ENCODE measurements around the gene RNF26. TPM values are rescaled to one million over a fixed set of nuclear protein-coding genes. Genes with fewer than 3 reads are reported as not detected.
"Not testable (repeated sequence)": the region's sequence is repeated elsewhere in the genome, so short reads cannot be mapped to it uniquely, and the experiment has no call there.

RNF26 gene
- total RNA-seq, 1 donor: 6.2 TPM

- Histone ChIP-seq H3K9me3 (ENCODE audit: low read depth, low read length) (no peaks in the 10 kb centered on the region), H3K27me3 (ENCODE audit: insufficient read depth, low read length) (peaks cover 1% of the 10 kb centered on the region), H3K4me3 (ENCODE audit: low read length) (no peak overlapping the region), H3K4me1 (ENCODE audit: insufficient read depth, low read length) (peaks cover under 1% of the 10 kb centered on the region)
These were observed 41.2 kb downstream of the RNF26 start for GRCh38 chr11:119375337-119376196.

DNA sequence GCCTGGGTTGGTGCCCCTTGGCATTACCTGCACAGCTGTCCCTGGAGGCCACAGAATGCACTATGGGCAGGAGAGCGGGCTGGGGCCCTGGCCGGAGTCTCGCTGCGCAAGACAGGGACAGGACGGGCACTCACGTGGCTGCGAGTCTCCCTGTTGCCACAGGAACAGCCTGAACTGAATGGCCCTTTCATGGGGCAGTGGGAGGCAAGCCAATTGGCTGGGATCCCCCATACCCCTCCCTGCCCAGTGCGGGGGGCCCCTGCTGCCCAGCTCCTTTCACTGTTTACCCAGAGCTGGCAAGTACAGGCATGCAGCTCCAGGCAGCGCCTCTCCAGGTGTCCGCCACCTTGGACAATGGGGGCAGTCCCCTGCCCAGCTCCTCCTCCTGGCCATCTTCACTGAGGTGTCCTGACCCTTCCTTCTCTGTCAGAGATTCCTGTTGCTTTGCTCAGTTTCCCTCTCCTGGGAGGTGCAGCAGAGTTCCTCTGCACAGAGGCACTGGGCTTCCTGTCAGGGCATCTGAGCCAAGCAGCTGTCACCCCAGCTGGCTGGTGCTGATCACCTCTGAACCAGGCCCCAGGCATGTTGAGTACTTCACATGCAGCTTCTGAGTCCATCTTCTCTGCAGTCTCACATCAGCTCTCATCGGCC is 42.0 kb downstream of the RNF26 start:
- Histone ChIP-seq H3K9me3 (ENCODE audit: low read depth, low read length) (no peaks in the 10 kb centered on the region), H3K27me3 (ENCODE audit: insufficient read depth, low read length) (peaks cover 6% of the 10 kb centered on the region), H3K4me1 (ENCODE audit: insufficient read depth, low read length) (peaks cover 8% of the 10 kb centered on the region), H3K4me3 (ENCODE audit: low read length) (no peak overlapping the region)

DNA sequence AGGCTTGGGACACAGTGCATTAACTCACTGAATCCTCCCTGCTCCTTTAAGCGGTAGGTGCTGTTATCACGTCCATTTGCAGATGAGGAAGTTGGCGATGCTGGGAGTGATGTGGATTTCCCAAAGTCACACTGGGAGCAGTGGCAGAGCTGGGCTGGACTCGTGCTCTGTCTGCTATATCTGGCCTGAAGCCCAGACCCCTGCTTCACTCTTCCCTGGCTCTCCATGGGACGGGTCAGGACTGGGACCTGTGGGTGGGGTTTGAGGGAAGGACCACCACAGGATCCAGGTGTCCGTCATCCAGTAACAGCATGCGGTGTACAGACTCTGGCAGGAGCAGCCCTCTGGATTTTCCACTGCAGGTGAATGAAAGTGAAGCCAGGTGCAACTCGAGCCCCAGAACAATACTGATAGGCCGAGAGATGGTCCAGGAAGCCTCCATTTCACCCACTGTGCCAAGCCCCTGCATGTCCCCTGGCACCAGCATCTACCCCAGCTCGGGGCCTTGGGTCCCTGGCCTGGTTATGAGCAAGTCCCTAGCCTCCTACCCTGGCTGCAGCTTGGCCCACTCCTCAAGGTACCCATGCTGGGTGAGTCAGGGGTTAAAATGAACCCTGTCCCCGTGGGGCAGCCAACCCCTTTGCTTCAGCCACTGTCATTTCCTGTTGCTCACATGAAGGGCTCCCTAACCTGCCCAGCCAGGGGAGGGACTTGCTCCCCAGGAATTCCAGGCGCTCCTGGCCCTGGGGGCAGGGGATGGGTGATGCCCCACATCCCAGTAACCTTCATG is 43.0 kb downstream of the RNF26 start:
- Histone ChIP-seq H3K4me1 (ENCODE audit: insufficient read depth, low read length) (peaks cover 17% of the 10 kb centered on the region), H3K27me3 (ENCODE audit: insufficient read depth, low read length) (peaks cover 8% of the 10 kb centered on the region), H3K9me3 (ENCODE audit: low read depth, low read length) (no peaks in the 10 kb centered on the region), H3K4me3 (ENCODE audit: low read length) (no peak overlapping the region)

DNA sequence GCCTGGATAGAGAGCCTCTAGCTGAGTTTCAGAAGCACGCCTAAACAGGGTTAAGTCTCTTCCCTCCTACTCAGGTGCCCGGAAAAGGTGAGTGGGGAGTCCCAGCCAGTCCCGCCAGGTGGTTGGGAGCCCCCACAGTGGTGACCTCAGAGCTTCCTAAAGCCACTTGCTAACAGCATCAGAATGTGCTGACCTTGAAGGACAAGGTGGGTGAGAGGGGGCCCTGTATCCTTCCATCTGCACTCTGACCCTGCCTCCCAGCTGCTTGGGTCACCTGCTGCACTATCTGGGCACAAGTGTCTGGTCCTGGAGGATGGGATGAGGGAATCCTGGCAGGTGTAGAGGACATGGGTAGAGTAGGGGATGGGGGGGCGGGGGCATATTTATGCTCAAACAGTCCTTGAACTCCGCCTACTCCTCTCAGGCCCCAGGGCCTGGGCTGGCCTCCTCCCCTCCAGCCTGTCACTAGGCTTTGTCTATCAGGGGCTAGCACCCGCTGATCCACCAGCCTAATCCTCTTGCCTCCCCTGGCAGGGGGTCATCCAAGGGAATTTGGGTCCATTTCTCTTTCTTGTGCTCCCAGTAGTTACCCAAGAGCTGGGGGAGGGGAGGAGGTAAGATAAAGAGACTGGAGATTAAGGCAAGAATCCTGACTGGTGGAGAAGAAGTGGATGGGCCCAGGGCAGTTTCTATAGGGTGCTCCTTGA is 43.8 kb downstream of the RNF26 start:
- Histone ChIP-seq H3K9me3 (ENCODE audit: low read depth, low read length) (no peaks in the 10 kb centered on the region), H3K4me3 (ENCODE audit: low read length) (no peak overlapping the region), H3K27me3 (ENCODE audit: insufficient read depth, low read length) (peaks cover 8% of the 10 kb centered on the region), H3K4me1 (ENCODE audit: insufficient read depth, low read length) (peaks cover 18% of the 10 kb centered on the region)

DNA sequence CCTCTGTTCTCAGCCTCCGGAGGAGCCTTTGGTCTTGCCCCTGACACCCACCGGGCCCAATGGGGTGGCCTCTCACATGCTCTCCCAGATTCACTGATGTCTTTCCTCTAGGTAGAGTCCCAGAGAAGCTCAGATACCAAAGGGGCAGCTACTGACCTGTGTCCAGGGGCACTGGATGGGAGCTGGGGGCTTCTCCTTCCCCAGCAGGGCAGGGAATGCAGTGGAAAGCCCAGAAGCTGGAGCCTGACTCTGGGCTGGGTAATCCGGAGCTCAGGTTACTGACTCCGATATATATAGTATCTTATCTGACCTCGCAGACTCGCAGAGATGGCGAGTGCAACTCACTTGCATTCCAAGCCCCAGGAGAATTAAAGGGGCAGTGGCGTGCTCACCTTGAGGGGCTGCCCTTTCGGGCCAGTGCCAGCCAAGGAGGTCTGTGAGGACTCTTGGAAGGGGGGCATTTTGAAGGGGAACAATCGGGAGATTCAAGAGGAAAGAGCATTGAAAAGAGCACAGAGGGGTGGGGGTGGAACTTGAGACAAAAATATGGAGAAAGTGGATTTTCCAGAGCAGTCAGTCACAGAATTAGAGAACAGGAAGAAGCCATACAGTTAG is 44.6 kb downstream of the RNF26 start:
- Histone ChIP-seq H3K4me3 (ENCODE audit: low read length) (no peak overlapping the region), H3K9me3 (ENCODE audit: low read depth, low read length) (no peaks in the 10 kb centered on the region), H3K27me3 (ENCODE audit: insufficient read depth, low read length) (peaks cover 8% of the 10 kb centered on the region), H3K4me1 (ENCODE audit: insufficient read depth, low read length) (peaks cover 18% of the 10 kb centered on the region)

GRCh38 chr11:119380160-119380826 is 46.0 kb downstream of the RNF26 start:
- Histone ChIP-seq H3K4me1 (ENCODE audit: insufficient read depth, low read length) (peaks cover 18% of the 10 kb centered on the region), H3K27me3 (ENCODE audit: insufficient read depth, low read length) (peaks cover 8% of the 10 kb centered on the region), H3K4me3 (ENCODE audit: low read length) (no peak overlapping the region), H3K9me3 (ENCODE audit: low read depth, low read length) (no peaks in the 10 kb centered on the region)

DNA sequence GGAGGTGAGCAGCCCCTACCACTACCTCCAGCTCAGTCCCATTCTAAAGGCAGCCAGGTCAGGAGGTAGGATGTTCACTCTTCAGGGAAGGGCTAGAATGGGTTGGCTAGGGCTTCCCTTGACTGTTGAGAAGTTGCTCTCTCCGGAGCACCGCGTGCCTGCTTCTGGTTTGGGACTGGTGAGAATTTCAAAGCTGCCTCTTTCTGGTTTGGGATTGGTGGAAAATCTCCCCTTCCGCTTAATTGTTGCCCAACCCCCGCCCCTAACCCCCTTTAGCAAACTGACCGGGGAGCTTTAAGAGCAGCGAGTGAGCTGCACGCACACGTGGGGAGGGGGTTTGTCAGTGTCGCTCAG is 46.5 kb downstream of the RNF26 start:
- no peak overlapping the region for H3K4me3 ChIP-seq (ENCODE audit: low read length)
- peaks cover 8% of the 10 kb centered on the region for H3K27me3 ChIP-seq (ENCODE audit: insufficient read depth, low read length)
- no peaks in the 10 kb centered on the region for H3K9me3 ChIP-seq (ENCODE audit: low read depth, low read length)
- H3K4me1 ChIP-seq (ENCODE audit: insufficient read depth, low read length): peaks cover 18% of the 10 kb centered on the region

DNA sequence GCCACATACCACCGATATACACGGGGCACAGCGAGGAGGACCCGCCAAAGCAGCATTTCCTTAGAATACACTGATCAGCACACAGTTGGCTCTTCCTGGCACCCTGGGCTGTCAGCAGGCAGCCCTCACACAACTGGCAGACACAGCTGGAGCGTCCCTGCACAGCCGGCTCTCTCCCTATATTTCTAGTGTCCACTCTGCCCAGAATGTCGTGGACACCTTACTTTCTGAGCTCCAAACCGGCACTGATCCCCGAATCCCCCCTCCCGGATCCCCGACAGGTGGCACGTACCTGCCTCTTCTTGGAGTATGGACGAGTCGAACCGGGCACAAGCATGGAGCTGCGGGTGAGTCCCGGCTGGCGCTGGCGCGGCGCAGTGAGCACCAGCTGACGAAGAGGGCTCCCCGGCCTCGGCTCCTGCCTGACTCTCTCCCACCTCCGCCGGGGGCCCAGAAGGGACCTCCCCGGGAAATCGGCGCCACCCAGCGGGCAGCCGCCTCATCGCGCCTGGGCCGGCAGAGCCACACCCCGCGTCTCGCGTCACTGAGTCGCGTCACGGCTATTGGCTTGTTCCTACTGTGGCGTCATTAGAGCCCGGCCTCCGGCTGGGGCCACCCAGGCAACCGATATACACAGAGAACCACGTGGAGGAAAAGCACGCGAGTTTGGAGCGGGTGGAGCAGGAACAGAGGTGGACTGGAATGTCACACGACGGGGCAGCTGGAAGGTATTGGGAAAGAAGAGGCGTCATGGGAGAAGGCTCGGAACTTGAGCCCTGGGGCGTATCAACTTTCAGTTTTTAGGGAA is 47.1 kb downstream of the RNF26 start, which contains the start of gene USP2:
Gene USP2 (minus strand): TSS at position 510 of the 808 bp plus-strand sequence. CDS start 8,210 bp downstream, outside the sequence.
- Histone ChIP-seq H3K9me3 (ENCODE audit: low read depth, low read length) (no peaks in the 10 kb centered on the region), H3K4me3 (ENCODE audit: low read length) (peak within 1 kb of the TSS; percentile 40), H3K27me3 (ENCODE audit: insufficient read depth, low read length) (peaks cover 8% of the 10 kb centered on the region), H3K4me1 (ENCODE audit: insufficient read depth, low read length) (peaks cover 18% of the 10 kb centered on the region)

GRCh38 chr11:119382101-119382500 is 47.8 kb downstream of the RNF26 start:
- H3K9me3 ChIP-seq (ENCODE audit: low read depth, low read length): no peaks in the 10 kb centered on the region
- H3K4me1 ChIP-seq (ENCODE audit: insufficient read depth, low read length): peaks cover 18% of the 10 kb centered on the region
- peaks cover 8% of the 10 kb centered on the region for H3K27me3 ChIP-seq (ENCODE audit: insufficient read depth, low read length)
- peak overlapping the region; percentile 40 for H3K4me3 ChIP-seq (ENCODE audit: low read length)

GRCh38 chr11:119382513-119382912 is 48.2 kb downstream of the RNF26 start:
- H3K4me3 ChIP-seq (ENCODE audit: low read length); H3K9me3 ChIP-seq (ENCODE audit: low read depth, low read length); H3K27me3 ChIP-seq (ENCODE audit: insufficient read depth, low read length): not testable (repeated sequence)
- peaks cover 18% of the 10 kb centered on the region for H3K4me1 ChIP-seq (ENCODE audit: insufficient read depth, low read length)

DNA sequence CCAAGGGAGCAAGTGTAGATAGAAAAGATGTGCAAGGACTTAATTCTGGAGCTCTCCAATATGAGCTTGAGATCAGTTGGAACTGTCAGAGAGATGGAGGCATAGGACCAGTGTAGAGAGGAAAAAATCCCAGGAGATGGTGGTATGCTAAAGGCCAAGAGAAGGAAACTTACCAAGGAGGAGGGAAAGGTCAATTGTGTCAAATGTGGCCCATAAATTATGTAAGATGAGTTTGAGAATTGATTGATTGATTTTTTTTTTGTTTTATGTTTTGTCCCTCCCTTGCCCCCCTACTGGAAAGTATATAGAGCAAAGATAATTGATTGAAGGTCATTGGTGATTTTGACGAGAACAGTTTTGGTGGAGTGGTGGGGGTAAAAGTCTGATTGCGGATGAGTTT is 50.0 kb downstream of the RNF26 start:
- H3K4me1 ChIP-seq (ENCODE audit: insufficient read depth, low read length): peaks cover 18% of the 10 kb centered on the region

More for the DNA sequence above, 50.0 kb downstream of the RNF26 start:
- H3K9me3 ChIP-seq (ENCODE audit: low read depth, low read length): no peaks in the 10 kb centered on the region
- peaks cover 8% of the 10 kb centered on the region for H3K27me3 ChIP-seq (ENCODE audit: insufficient read depth, low read length)
- H3K4me3 ChIP-seq (ENCODE audit: low read length): no peak overlapping the region
